ENCODE results near the gene SNRPA.
A peak's percentile ranks its signal among the peaks of the same experiment; 100 is the strongest.
"Not testable (repeated sequence)": the region's sequence is repeated elsewhere in the genome, so short reads cannot be mapped to it uniquely, and the experiment has no call there.

SNRPA gene

GRCh38 chr19:40802300-40803169 is 51.5 kb downstream of the SNRPA start:
- no peak for DNase-seq (ENCODE audit: low read depth)

GRCh38 chr19:40803170-40803856 is 52.3 kb downstream of the SNRPA start:
- DNase-seq (ENCODE audit: low read depth) = no peak

- DNase-seq (ENCODE audit: low read depth) = no peak
Measured at GRCh38 chr19:40803857-40804782, 53.1 kb downstream of the SNRPA start.

- no peak for DNase-seq (ENCODE audit: low read depth)
Measured at GRCh38 chr19:40804783-40805242, 53.8 kb downstream of the SNRPA start.

GRCh38 chr19:40805258-40805868 is 54.4 kb downstream of the SNRPA start:
- no peak for DNase-seq (ENCODE audit: low read depth)

GRCh38 chr19:40806423-40807146 is 55.6 kb downstream of the SNRPA start:
- peak; percentile 78 for DNase-seq (ENCODE audit: low read depth)

- no peak for DNase-seq (ENCODE audit: low read depth)
Measured at GRCh38 chr19:40807147-40808020, 56.4 kb downstream of the SNRPA start.

GRCh38 chr19:40808021-40808325 is 57.0 kb downstream of the SNRPA start:
- no peak for DNase-seq (ENCODE audit: low read depth)

- DNase-seq (ENCODE audit: low read depth) = no peak
Measured at GRCh38 chr19:40808497-40808896, 57.5 kb downstream of the SNRPA start.

GRCh38 chr19:40809358-40810086 is 58.5 kb downstream of the SNRPA start:
- no peak for DNase-seq (ENCODE audit: low read depth)

GRCh38 chr19:40810160-40810559 is 59.2 kb downstream of the SNRPA start:
- no peak for DNase-seq (ENCODE audit: low read depth)

- peak; percentile 40 for DNase-seq (ENCODE audit: low read depth)
Measured at GRCh38 chr19:40810649-40811408, 59.8 kb downstream of the SNRPA start.

- DNase-seq (ENCODE audit: low read depth) = no peak
Measured at GRCh38 chr19:40811478-40812341, 60.7 kb downstream of the SNRPA start.

GRCh38 chr19:40812571-40812970 is 61.6 kb downstream of the SNRPA start:
- DNase-seq (ENCODE audit: low read depth) = not testable (repeated sequence)

- DNase-seq (ENCODE audit: low read depth) = no peak
Measured at GRCh38 chr19:40813182-40813581, 62.2 kb downstream of the SNRPA start.
